Activated naive CD4-positive, alpha-beta T cell treated with anti-CD3 and anti-CD28 coated beads for 36 hours (primary cell): Measurements from ENCODE around the gene USP32. TPM values are rescaled to one million over a fixed set of nuclear protein-coding genes. Genes with fewer than 3 reads are reported as not detected.
A peak's percentile ranks its signal among the peaks of the same experiment; 100 is the strongest.

ENCODE experiments used
- CTCF ChIA-PET: fragments of 350-600 bp; sonication (Branson Sonifier 250); formaldehyde crosslinking; loops from one replicate; lab custom pipeline; 2021; ENCODE audit warnings: antibody characterized with exemption; lab: Charles Lee
- DNase-seq: peaks from one replicate; pipeline ENCODE4 v3.0.0-alpha.2; 2020
- H3K27ac Mint-ChIP-seq: one replicate; pipeline ENCODE4 v1.8.0; 2021; ENCODE audit warnings: mild to moderate bottlenecking, mixed read lengths
- H3K27me3 Mint-ChIP-seq: one replicate; pipeline ENCODE4 v1.8.0; 2021; ENCODE audit warnings: low read depth, mixed read lengths
- H3K36me3 Mint-ChIP-seq: one replicate; pipeline ENCODE4 v1.8.0; 2021; ENCODE audit warnings: low read depth, mixed read lengths
- H3K4me1 Mint-ChIP-seq: one replicate; pipeline ENCODE4 v1.8.0; 2021; ENCODE audit warnings: low read depth, mixed read lengths
- H3K4me3 Mint-ChIP-seq: one replicate; pipeline ENCODE4 v1.8.0; 2021; ENCODE audit warnings: mild to moderate bottlenecking, moderate library complexity, mixed read lengths
- H3K9me3 Mint-ChIP-seq: one replicate; pipeline ENCODE4 v1.8.0; 2021; ENCODE audit warnings: mixed read lengths
- intact Hi-C: fragments of 100-400 bp; cut with micrococcal nuclease; formaldehyde crosslinking; loops from one replicate; pipeline ENCODE4 v1.15.1; 2023
- total RNA-seq, 2 experiments: library from RNA; stranded (reverse); gene quantifications; one replicate each; pipeline ENCODE4 v1.2.3, GENCODE V29; 2021

The USP32 gene
- total RNA-seq, 2 experiments from 2014 or later = 27.6 to 28.9 TPM

DNA sequence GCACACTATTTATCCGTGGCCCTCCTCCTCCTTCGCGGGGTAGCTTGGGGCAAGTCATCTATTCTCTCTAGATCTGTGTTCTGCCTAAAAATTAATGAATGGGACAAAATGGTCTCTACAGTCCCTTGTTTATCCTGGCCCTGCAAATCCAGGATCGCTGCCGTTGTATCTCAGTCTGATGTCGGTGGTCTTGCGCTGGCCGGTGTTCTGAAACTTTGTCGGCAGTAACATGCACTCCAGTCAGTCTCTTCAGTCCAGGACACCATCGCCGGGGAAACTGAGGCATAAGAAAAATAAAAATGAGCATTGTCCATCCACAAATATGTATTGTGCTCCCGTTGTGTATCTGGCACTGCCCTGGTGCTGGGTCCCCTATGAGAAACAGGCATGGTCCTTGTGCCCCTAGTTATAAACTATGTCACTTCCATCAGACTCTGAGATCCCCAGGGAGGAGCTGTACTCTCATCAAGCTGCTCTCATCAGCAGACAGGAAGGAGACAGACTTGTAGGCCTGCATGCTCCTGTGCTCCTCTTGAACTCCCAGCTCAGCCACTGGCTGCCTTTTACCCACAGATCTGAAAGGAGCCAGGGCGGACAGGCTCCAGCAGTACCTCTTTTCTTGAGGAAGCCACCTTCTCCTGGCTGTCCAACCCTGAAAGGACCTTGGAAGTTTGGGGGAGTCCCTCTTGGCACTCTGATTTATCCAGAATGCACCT is 255.8 kb downstream of the USP32 start:
- CTCF ChIA-PET = no interaction called here
- Mint-ChIP-seq H3K27me3 (peaks cover 36% of the 10 kb centered on the region), H3K4me3 (peak overlapping the region; percentile 85), H3K4me1 (peaks cover 27% of the 10 kb centered on the region), H3K9me3 (no peaks in the 10 kb centered on the region), H3K27ac (no peak overlapping the region), H3K36me3 (peaks cover 10% of the 10 kb centered on the region)
- intact Hi-C loops = loop anchor here (10.0 kb wide), 2 partner anchors 101 to 539 kb away; partner anchors contain the start of gene BCAS3
- peak; percentile 2 for DNase-seq

DNA sequence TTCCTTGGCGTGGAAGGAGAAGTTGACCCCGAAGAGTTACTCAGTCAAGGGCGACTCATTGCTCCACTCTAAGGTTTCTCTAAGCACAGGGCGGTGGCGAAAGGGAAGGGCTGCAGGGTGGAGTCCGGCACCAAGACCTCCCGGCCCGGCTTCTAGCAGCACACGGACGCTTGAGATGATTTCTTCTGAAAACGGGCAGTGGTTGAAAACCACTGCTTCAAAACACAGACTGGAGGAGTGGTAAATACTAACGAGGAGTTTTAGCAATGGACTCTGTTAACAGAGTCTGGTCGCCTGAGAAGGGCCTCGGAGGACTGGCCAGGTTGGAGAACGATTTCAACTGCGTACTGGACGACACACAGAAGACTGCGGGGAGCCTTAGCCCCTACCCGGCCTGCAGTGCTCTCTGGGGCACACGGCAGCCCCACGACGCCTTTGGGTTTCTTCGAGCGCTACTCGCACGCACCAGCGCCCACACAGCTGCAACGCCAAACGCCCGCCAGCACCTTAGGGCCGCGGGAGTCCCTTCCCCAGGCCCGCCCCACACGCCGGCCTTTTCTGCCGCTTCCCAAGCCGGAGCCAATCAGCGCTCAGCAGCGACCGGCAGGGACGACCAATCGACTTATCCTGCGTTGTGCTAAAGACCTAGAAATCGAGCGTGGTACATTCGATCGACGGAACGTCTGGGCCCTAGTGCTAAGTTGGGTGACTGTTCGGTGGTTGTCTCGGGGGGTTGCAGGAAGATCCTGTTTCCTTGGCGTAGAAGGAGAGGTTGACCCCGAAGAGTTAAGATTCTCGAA is 256.6 kb downstream of the USP32 start:
- Mint-ChIP-seq H3K36me3 (peaks cover 10% of the 10 kb centered on the region), H3K9me3 (no peaks in the 10 kb centered on the region), H3K27ac (no peak overlapping the region), H3K4me1 (peaks cover 23% of the 10 kb centered on the region), H3K27me3 (peaks cover 29% of the 10 kb centered on the region), H3K4me3 (peak overlapping the region; percentile 85)
- CTCF ChIA-PET = no interaction called here
- peak; percentile 90 for DNase-seq
- intact Hi-C loops = loop anchor here (10.0 kb wide), 2 partner anchors 101 to 539 kb away; partner anchors contain the start of gene BCAS3

DNA sequence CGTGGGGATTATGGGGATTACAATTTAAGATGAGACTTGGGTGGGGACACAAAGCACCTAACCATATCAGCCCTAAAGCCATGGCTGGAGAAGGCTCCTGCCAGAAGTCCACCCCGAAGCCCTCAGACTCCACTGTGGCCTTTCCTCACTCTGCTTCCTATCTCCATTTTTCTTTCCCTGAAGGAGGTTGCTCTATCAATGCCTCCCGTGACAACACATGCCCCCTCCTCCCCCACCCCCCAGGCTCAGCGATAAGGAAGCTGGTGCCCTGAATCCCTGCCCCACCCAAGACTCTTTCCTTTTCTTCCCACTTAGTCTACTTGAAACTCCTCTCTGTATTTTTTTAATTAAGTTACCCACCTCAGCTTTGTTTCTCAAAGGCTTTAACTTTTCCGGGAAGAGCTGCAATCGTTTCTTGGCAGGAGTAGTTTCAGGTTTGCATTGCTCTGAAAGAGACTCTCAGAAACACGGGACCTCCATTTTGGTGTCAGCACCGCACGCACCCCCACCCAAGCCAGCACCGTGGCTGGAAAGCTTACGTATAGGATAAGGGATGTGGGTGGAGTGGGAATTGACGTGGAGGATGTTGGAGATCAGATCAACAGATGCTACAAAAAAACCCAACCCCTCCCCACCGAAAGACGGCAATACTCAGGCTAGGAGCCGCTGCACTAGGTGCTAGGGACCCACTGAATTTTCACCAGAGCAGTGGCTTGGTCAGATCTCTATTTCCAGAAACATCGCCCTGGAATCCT is 257.4 kb downstream of the USP32 start:
- H3K36me3 Mint-ChIP-seq = peaks cover 10% of the 10 kb centered on the region
- H3K4me1 Mint-ChIP-seq = peaks cover 20% of the 10 kb centered on the region
- intact Hi-C loops = loop anchor here (10.0 kb wide), 2 partner anchors 100 to 540 kb away; partner anchors contain the start of gene BCAS3
- no peak overlapping the region for H3K27ac Mint-ChIP-seq
- peaks cover 22% of the 10 kb centered on the region for H3K27me3 Mint-ChIP-seq
- H3K9me3 Mint-ChIP-seq = no peaks in the 10 kb centered on the region
- CTCF ChIA-PET = no interaction called here
- H3K4me3 Mint-ChIP-seq = peak overlapping the region; percentile 85
- peak; percentile 56 for DNase-seq

DNA sequence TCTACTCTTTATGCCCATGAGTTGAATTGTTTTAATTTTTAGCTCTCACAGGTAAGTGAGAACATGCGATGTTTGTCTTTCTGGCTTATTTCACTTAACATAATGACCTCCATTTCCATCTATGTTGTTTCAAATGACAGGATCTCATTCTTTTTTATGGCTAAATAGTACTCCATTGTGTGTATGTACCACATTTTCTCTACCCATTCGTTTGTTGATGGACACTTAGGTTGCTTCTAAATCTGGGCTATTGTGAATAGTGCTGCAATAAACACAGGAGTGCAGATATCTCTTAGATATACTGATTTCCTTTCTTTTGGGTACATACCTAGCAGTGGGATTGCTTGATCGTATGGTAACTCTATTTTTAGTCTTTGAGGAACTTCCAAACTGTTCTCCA is 261.5 kb downstream of the USP32 start:
- Mint-ChIP-seq H3K36me3 (peaks cover 10% of the 10 kb centered on the region), H3K9me3 (no peaks in the 10 kb centered on the region), H3K27me3 (peaks cover 4% of the 10 kb centered on the region), H3K4me1 (peaks cover 18% of the 10 kb centered on the region), H3K4me3 (no peak overlapping the region), H3K27ac (no peak overlapping the region)
- no peak for DNase-seq
- CTCF ChIA-PET = no interaction called here
- intact Hi-C loops = loop anchor here (10.0 kb wide), 2 partner anchors 96 to 544 kb away; partner anchors contain the start of gene BCAS3

DNA sequence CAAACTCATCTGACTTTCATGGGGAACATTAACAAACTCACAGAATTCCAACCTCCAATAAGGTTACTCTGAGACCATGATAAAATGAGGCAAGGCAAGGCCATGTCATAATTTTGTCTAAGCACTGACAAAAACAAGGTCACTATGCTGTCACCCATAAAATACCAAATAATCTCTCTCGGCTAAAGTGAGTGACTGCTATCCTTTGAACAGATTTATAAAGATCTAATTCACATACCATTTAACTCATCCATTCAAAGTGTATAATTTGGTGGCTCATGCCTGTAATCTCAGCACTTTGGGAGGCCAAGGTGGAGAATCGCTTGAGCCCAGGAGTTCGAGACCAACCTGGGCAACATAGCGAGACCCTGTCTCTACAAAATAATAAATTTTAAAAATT is 262.8 kb downstream of the USP32 start:
- H3K4me1 Mint-ChIP-seq = peaks cover 5% of the 10 kb centered on the region
- no peak overlapping the region for H3K4me3 Mint-ChIP-seq
- H3K36me3 Mint-ChIP-seq = peaks cover 10% of the 10 kb centered on the region
- DNase-seq = no peak
- CTCF ChIA-PET = interaction anchor here (0.6 kb wide), 1 partner anchor 394 kb away, joined by 3 read pairs; no protein-coding TSS in a partner anchor
- H3K27me3 Mint-ChIP-seq = peaks cover 4% of the 10 kb centered on the region
- intact Hi-C loops = no loop called here
- no peak overlapping the region for H3K27ac Mint-ChIP-seq
- H3K9me3 Mint-ChIP-seq = no peaks in the 10 kb centered on the region

Other genes starting within 250 kb of the USP32 start
- not detected for gene CA4, start 242.2 kb downstream of the USP32 start, total RNA-seq
- gene CHCT1, start 30.4 kb upstream of the USP32 start, total RNA-seq = under 1 TPM; 0.25 to 0.43 TPM
- gene APPBP2, start 134.1 kb upstream of the USP32 start, total RNA-seq = 10 to 100 TPM; 16.5 to 22.3 TPM
- gene PPM1D, start 208.1 kb upstream of the USP32 start, total RNA-seq = 10 to 100 TPM; 11.8 to 13.1 TPM